ENCODE data around the gene ARFGAP2. TPM values are rescaled to one million over a fixed set of nuclear protein-coding genes. Genes with fewer than 3 reads are reported as not detected.

The ARFGAP2 gene
- total and polyA plus RNA-seq, 3 donors from 2014 or later, result 82.4 to 178 (median 167) TPM

DNA sequence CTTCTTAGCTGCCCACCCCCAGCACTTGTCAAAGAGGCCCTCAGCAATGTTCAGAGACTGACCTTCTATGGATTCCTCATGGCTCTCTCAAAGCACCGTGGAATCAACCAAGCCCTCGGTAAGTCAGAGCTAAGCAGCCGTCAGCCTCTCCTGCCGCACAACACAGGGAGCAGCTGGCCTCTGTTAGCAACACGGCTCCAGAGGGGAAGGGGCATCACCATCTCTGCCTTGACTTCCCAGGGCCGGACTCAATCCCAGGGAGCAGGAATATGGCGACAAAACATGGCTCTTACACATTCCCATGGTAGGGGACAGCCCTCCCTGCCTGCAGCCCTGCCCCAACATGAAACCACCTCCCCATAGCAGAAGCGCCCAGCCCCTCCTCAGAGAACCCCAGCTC, 18.9 kb downstream of the ARFGAP2 start:
- TF ChIP-seq, protein P1, sequence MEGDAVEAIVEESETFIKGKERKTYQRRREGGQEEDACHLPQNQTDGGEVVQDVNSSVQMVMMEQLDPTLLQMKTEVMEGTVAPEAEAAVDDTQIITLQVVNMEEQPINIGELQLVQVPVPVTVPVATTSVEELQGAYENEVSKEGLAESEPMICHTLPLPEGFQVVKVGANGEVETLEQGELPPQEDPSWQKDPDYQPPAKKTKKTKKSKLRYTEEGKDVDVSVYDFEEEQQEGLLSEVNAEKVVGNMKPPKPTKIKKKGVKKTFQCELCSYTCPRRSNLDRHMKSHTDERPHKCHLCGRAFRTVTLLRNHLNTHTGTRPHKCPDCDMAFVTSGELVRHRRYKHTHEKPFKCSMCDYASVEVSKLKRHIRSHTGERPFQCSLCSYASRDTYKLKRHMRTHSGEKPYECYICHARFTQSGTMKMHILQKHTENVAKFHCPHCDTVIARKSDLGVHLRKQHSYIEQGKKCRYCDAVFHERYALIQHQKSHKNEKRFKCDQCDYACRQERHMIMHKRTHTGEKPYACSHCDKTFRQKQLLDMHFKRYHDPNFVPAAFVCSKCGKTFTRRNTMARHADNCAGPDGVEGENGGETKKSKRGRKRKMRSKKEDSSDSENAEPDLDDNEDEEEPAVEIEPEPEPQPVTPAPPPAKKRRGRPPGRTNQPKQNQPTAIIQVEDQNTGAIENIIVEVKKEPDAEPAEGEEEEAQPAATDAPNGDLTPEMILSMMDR (IDR thresholded peaks at IDR 0.05), result no peak
- H3K27ac ChIP-seq, result no peak overlapping the region
- H3K9me3 ChIP-seq, result no peaks in the 10 kb centered on the region
- no peak overlapping the region for H3K4me3 ChIP-seq
- intact Hi-C loops (cut with DNase I; ENCODE audit: low total_unique reads), result no loop called here
- H3K27me3 ChIP-seq, result no peaks in the 10 kb centered on the region
- DNase-seq, result no peak
- WGBS, 2 donors, result 94 to 95% methylated on average over 7 to 8 of the region's 8 CpGs
- H3K4me1 ChIP-seq, result peaks cover 12% of the 10 kb centered on the region
- no peaks in the 10 kb centered on the region for H3K36me3 ChIP-seq (ENCODE audit: low read depth, missing control alignments)

DNA sequence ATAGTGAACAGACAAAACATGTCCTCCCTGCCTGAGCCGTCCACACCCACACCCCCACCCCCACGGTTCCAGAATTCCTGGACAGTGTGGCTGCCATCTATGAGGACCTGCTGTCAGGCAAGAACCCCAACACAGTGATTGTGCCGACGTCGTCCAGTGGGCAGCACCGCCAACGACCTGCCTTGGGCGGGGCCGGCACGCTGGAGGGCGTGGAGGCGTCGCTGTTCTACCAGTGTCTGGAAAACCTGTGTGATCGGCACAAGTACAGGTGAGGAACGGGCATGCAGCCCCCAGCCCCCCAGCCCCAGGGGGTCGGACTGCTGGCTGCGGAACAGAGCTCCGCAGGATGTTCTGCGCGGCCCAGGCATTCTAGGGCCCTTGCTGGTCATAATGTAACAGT, 19.7 kb downstream of the ARFGAP2 start:
- Histone ChIP-seq H3K9me3 (no peaks in the 10 kb centered on the region), H3K4me3 (no peak overlapping the region), H3K27me3 (no peaks in the 10 kb centered on the region), H3K4me1 (peaks cover 8% of the 10 kb centered on the region), H3K36me3 (ENCODE audit: low read depth, missing control alignments) (no peaks in the 10 kb centered on the region), H3K27ac (no peak overlapping the region)
- no peak for TF ChIP-seq POLR2A (IDR thresholded peaks at IDR 0.05)
- TF ChIP-seq, protein P1 (IDR thresholded peaks at IDR 0.05), result no peak
- intact Hi-C loops (cut with DNase I; ENCODE audit: low total_unique reads), result no loop called here
- WGBS, 2 donors, result 92 to 100% methylated on average over 8 to 20 of the region's 20 CpGs
- no peak for DNase-seq

DNA sequence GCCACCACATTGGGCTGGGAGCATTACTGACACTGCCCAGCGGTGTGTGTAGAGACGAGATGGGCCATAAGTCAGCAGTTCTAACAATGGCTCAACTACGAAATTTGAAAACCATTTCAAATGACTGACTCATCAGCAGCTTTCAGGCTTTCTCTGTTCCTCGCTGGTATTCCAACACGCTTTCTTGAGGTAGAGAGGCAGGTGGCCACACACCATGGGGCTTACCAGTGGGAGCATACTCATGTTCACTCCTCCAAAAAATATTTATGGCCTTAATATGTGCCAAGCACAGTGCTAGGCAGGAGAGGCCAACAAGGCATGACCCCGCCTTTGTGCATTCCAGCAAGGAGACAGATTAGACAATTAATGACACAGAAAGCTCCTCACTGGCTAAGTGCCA, 20.3 kb downstream of the ARFGAP2 start:
- Histone ChIP-seq H3K36me3 (ENCODE audit: low read depth, missing control alignments) (no peaks in the 10 kb centered on the region), H3K27me3 (no peaks in the 10 kb centered on the region), H3K4me3 (no peak overlapping the region), H3K4me1 (peaks cover 4% of the 10 kb centered on the region), H3K27ac (no peak overlapping the region), H3K9me3 (no peaks in the 10 kb centered on the region)
- TF ChIP-seq, protein P1 (IDR thresholded peaks at IDR 0.05), result no peak
- no peak for TF ChIP-seq POLR2A (IDR thresholded peaks at IDR 0.05)
- 87 to 98% methylated on average over 6 of the region's 6 CpGs for WGBS, 2 donors
- no peak for DNase-seq
- intact Hi-C loops (cut with DNase I; ENCODE audit: low total_unique reads), result no loop called here

DNA sequence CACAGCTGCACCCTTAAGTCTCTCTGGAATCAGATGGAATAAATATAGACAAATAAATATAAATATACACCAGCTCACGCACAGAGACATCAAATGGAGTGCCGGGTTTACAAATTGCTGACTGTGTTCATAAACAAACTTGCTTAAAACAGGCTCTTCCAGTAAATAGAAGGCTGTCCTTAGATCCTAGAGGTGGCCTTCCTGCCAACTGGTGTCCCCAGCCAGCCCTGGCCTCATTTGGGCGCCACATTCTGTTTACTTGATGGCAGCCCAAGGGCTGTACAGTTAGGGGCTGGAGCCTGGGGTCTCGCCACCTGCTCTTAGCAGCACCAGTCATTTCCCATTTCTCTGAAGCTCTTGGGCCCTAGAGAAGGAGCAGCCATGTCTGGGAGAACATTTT, 20.8 kb downstream of the ARFGAP2 start:
- TF ChIP-seq, protein P1 (IDR thresholded peaks at IDR 0.05), result no peak
- TF ChIP-seq POLR2A (IDR thresholded peaks at IDR 0.05), result no peak
- H3K27ac ChIP-seq, result no peak overlapping the region
- H3K4me3 ChIP-seq, result no peak overlapping the region
- peaks cover 4% of the 10 kb centered on the region for H3K4me1 ChIP-seq
- WGBS, 2 donors, result 88 to 95% methylated on average over 4 of the region's 4 CpGs
- H3K9me3 ChIP-seq, result no peaks in the 10 kb centered on the region
- no peak for DNase-seq
- no peaks in the 10 kb centered on the region for H3K36me3 ChIP-seq (ENCODE audit: low read depth, missing control alignments)
- intact Hi-C loops (cut with DNase I; ENCODE audit: low total_unique reads), result no loop called here
- no peaks in the 10 kb centered on the region for H3K27me3 ChIP-seq

Measured in testis (tissue), 3 donors.